ENCODE results near the gene ISLR. TPM values are rescaled to one million over a fixed set of nuclear protein-coding genes. Genes with fewer than 3 reads are reported as not detected.

Gene ISLR
- total and polyA plus RNA-seq, 2 experiments from 2014 or later, result 0.55 TPM; not detected in 1

- no peak for TF ChIP-seq ZNF462 (CRISPR knock-in tag; IDR thresholded peaks at IDR 0.05)
- TF ChIP-seq EZH2phosphoT487 (IDR thresholded peaks at IDR 0.05; ENCODE audit: unreplicated experiment), result no peak
- no peak for TF ChIP-seq EZH2 (IDR thresholded peaks at IDR 0.05; ENCODE audit: low read depth, unreplicated experiment)
- TF ChIP-seq ETS1 (IDR thresholded peaks at IDR 0.05), result no peak
Observed at GRCh38 chr15:74208496-74208895, 35.0 kb downstream of the ISLR start (continued).

GRCh38 chr15:74208901-74209559 lies 35.5 kb downstream of the ISLR start:
- peak; percentile 70 for ATAC-seq
- peaks cover 63% of the 10 kb centered on the region for H3K4me1 ChIP-seq (ENCODE audit: insufficient read depth)
- peak overlapping the region; percentile 77 for H3K4me2 ChIP-seq
- no peaks in the 10 kb centered on the region for H3K9me2 ChIP-seq (ENCODE audit: insufficient read depth)
- Mint-ChIP-seq H3K27ac (peak overlapping the region; percentile 65; the same call in 1 of the 2 replicates), H3K36me3 (ENCODE audit: low read depth) (peaks cover 27% of the 10 kb centered on the region), H3K4me3 (peak overlapping the region; percentile 45), H3K9me3 (no peaks in the 10 kb centered on the region; the same call in 1 of the 3 replicates), H3K4me1 (peaks cover 85% of the 10 kb centered on the region), H3K27me3 (ENCODE audit: insufficient read depth, low read depth, poor library complexity) (peaks cover 34% of the 10 kb centered on the region)
- H3F3A ChIP-seq (replicated peaks; ENCODE audit: low read depth), result peaks cover 3% of the 10 kb centered on the region
- no peaks in the 10 kb centered on the region for H3K36me3 ChIP-seq (ENCODE audit: insufficient read depth)
- no peak overlapping the region for H2AFZ ChIP-seq
- peak; percentile 79 for DNase-seq (ENCODE audit: low spot score)
- H3K27me3 ChIP-seq (ENCODE audit: insufficient read depth), result peaks cover 34% of the 10 kb centered on the region
- H3K4me3 ChIP-seq, result peak overlapping the region; percentile 38
- no peaks in the 10 kb centered on the region for H4K20me1 ChIP-seq (replicated peaks; ENCODE audit: insufficient read depth)
- H3K79me2 ChIP-seq (replicated peaks; ENCODE audit: insufficient read depth), result no peaks in the 10 kb centered on the region
- H3K27ac ChIP-seq (ENCODE audit: low read depth), result peak overlapping the region; percentile 34; the same call in 1 of the 2 replicates
- TF ChIP-seq ZNF462 (CRISPR knock-in tag; IDR thresholded peaks at IDR 0.05) (peak; percentile 46; the same call in 1 of the 2 replicates), EZH2phosphoT487 (IDR thresholded peaks at IDR 0.05; ENCODE audit: unreplicated experiment) (no peak), ZNF114 (CRISPR knock-in tag; IDR thresholded peaks at IDR 0.05) (no peak)

Data from GM23338 (cell line).